ELF-1 (cell line): ENCODE measurements around the gene TGFB2.
A peak's percentile ranks its signal among the peaks of the same experiment; 100 is the strongest.
"Not testable (repeated sequence)": the region's sequence is repeated elsewhere in the genome, so short reads cannot be mapped to it uniquely, and the experiment has no call there.

Experiments used
- DNase-seq: peaks from one replicate; pipeline ENCODE4 v3.0.0-alpha.2; 2016; ENCODE audit warnings: low read depth, low spot score

TGFB2 gene

DNA sequence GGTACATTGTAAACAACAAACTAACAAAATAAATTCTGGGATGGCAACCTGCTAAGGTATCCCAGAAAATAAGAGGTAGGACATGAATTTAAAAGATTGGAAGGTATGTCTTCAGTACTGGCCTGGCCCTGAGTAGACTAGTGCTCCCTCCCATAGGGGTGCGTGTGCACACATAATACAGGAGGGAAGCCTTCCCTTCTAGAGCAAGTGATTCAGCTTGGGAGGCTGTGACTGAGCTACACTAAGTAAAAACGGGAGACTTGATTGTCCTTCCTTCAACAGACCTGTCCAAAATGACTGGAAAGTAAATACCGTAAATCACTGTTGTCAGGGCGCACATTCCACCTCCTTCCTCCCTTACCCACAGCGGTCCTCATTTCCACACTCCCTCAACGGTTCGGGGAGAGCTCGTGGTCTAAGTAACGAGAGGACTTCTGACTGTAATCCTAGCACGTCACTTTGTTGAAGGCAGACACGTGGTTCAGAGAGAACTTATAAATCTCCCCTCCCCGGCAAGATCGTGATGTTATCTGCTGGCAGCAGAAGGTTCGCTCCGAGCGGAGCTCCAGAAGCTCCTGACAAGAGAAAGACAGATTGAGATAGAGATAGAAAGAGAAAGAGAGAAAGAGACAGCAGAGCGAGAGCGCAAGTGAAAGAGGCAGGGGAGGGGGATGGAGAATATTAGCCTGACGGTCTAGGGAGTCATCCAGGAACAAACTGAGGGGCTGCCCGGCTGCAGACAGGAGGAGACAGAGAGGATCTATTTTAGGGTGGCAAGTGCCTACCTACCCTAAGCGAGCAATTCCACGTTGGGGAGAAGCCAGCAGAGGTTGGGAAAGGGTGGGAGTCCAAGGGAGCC, at the start of gene TGFB2:
TSS of gene TGFB2 (plus strand) at position 523 of the 859 bp plus-strand sequence. CDS start 1,366 bp downstream, outside the sequence.
- peak; percentile 64 for DNase-seq

DNA sequence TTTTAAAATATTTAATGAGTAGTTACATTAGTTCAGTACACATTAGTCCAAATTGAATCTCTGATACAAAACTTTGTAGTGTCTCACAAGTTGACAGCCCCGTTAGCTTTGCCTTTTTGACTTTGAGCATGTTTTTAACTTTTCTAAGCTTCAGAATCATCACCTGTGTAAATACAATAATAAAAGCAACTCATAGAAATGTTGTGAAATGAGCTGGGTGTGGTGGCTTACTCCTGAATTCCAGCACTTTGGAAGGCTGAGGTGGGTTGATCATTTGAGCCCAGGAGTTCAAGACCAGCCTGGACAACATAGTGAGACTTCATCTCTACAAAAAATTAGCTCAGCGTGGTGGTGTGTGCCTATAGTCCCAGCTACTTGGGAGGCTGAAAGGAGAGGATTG, 49.0 kb upstream of the TGFB2 start:
- no peak for DNase-seq

DNA sequence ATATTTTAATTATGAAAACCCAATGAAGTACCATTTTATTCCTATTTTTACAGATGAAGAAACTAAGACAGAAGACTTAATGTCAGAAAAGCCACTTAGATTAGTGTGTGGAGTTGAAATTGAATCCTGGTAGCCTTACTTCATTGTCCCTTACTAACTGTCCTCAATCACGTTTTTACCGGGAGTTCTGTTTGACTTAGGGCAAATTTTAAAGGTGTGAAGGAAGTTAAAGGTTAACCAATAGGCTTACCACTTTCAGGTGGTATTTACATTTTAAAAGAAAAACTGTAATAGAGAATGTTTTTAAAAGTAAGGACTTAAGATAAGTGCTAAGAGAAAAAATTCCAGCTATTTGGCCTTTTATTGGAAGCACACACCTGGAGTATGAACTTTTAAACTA, 47.7 kb upstream of the TGFB2 start:
- DNase-seq = no peak

DNA sequence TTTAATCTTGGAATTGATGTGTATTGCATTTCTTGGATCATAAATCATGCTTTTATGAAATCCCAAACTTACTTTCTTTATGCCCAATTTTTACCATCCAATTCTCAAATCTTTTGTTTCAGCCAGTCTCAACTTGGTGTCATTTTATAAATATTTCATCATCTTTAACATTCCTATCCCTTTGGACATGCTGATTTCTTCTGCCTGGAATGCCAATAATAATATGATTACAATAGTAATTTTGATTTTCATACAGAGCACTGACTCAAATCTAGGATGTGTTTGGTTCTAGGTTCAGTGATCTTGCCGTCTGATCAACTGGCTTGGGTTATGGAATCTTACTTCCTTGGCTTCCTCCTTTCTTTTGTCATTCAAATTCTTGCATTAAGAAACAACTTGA, 47.3 kb upstream of the TGFB2 start:
- DNase-seq = no peak

DNA sequence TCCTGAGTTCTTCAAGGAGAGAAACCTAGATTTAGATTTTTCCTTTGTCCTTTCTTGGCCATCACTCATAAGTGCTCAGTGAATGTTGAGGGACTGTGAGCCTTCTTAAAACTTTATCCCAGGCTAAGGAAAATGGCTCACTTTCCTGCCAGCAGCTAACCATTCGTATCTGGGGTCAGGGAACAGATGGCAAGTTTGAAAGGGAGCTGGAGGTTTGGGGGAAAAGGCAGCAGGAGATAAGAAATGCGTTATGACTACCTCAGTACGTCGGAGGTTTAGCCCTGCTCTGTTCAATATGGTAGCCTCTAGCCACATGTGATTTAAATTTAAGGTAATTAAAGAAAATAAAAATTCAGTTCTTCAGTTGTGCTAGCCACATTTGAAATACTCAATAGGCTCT, 46.7 kb upstream of the TGFB2 start:
- no peak for DNase-seq

DNA sequence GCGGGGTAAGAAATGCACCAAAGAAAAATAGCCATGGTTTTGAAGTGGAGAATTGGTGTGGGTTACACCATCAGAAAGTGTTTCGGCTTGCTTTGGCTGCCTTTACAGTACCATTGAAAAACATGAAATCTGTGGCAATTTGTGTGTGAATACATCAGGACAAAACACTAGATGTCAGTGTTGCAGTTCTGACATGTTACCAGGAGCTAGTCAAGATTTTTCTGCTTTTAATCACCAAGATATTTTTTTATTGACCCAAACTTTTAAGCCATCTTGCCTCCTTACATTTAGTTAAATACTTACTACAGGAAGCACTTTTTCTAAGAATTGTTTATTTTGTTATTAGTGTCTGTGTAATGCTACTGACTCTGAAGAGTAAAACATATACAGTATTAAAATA, 45.7 kb upstream of the TGFB2 start:
- DNase-seq = no peak

DNA sequence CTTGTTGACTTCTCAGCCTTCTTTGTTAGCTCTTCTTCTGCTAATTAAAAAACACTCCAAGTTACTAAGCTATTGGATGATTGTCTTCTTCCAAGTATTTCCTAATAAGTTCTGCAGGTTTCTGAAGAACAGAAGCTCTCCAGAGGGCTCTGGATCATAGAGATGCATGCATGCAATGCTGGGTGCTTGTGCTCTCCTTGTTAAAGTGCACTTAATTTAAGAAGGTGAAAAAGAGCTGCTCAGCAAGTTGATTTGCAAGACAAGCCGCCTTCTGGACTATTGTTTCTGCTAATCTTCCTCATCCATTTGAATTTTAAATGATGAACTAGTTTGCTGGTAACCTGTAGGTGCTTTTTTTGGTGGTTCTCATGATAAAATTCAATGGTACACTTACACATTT, 43.9 kb upstream of the TGFB2 start:
- no peak for DNase-seq

DNA sequence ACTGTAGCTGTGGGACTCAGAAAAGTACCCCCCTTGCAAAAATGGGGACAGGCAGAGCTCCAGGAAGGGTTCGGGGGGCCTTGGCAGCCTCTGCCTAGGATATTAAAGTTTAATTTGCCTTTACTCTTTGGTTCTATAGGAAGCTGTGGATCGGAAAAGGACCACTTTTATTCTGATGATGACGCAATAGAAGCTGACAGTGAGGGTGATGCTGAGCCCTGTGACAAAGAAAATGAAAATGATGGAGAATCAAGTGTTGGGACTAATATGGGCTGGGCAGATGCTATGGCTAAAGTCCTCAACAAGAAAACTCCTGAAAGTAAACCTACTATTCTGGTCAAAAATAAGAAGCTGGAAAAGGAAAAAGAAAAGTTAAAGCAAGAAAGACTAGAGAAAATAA, 43.0 kb upstream of the TGFB2 start:
- DNase-seq = no peak

DNA sequence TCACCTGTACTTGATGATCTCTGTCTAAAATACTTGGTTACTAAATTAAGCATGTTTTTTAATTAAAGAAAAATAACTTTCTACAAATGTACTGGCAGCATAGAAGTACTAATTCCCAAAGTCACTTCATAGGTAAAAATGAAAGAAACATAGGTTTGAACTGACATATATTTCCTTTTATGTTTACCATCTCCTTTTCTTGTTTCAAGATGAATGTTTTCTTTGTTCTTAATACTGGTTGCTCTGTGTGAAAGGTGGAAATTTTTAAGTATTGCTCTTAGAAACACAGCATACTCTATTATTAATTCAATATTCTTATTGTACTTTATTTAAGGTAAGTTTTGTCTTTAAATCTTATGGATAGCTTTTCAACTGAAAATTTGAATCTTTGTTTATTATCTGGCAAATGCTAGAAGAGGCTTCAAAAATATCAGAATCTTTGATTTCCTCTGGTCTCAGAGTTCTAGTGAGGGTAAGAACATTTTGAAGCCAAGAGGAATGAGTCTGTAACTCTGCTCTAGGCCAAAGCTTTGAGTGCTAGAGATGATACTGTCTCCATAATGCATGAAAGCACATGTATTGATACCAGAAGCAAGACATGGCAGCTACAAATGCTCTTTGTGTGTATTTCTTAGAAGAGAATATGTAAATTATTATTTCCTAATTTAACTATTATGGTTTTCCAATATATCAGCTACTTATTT, 41.8 kb upstream of the TGFB2 start:
- no peak for DNase-seq

DNA sequence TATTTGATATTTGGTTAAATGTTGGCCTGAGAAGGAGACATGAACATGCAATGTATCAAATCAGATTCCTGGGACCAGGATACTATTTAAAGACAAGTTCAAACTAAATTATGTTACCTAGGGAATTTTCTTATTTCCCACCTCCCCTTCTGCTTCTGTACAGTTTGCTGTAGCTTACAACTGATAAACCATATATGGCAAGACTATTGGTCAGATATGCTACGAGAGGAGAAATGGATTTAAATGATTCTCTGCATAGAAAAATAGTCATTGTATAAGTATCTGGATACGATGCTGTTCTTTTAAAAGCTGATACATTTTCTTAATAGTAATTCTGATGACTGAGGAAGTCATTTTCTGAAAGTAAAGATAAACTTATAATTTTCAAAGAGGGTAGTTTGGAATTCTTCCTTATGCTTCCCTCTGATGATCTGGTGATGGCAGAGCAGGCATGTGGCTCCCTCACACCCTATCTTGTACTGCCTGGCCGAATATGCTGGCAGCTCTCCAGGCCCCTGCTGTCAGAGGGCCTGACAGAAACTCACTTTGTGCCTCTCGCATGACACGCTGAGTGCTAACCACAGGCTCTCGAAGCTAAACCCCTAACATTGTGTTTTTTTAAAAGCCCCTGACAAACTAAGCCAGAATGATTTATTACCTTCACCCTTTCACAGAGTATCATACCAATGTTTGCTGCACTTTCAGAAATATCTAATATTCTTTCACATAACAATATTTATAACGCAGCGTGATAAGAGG, 40.7 kb upstream of the TGFB2 start:
- no peak for DNase-seq

DNA sequence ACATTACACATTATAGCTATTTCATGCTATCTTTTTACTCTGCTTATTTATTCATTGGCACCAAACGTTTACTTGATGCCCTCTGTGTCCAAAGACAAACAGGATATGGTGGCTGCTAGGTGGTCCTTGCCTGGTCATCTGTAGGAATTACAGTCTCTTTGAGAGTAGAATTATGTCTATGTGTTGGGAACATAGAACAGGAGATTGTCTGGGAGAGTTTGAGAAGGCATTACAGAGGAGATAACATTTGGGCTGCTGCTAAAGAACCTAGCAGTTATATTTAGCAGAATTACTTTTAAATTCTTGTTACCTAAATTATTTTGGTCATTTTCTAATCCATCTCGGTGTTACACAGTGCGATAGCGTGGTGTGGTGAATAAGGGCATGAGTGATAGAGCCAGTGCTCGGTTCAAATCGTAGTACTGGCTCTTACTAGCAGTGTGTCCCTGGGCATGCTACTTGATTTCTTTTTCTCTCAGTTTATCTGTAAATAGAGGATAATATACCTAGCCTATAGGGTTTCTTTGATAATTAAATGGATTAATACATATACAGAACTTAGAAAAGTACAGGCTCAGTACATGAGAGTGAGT, 39.6 kb upstream of the TGFB2 start:
- no peak for DNase-seq

DNA sequence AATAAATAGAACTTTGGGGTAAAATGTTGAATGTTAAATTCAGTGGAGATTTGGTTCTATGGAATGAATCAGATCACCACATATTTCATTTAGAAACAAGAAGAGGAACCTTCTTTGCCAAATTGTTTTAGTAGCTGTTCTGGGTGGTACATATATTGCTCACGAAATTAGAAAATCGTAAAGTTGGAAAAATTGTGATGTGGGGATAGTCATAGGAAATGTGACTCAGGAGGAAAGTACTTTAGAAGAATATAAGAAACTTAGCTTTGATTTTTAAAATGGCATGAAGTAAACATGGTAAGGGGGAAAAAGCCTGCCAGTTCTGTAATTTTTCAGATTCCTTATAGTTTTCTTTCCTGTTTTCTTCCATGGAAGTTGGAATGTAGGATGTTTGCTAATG, 32.6 kb upstream of the TGFB2 start:
- no peak for DNase-seq

DNA sequence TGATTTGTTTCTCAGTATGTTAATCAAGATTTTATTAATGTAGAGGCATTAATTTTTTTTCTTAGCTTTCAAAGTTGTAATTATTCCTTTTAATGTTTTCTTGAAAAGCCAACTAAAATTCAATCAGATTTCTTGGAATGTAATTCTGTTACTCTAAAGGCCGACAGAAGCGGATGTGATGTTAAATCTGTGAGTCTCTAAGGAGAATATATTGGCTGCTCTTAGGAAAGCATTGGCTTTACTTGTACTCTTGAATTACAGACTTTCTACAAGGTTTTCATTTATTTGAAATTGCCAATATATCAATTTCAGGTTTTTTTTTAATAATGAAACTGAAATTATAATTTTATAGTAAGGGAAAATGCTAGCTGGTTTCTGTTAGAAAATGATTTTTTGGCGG, 30.8 kb upstream of the TGFB2 start:
- no peak for DNase-seq

DNA sequence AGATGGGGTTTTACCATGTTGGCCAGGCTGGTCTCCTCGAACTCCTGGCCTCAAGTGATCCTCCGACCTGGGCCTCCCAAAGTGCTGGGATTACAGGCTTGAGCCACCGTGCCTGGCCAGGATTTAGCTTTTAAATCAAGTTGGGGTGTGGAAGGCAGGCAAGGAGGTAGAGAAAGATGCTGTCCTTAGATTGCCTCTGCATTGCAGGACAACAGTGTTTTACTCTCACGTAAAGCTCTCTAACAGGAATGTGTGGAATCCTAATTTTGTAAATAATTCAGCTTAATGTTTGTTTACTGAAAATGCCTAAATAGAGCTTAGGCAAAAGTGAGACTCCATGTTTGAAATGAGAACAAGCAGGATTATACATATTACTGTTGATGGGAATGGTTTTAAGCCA, 29.5 kb upstream of the TGFB2 start:
- DNase-seq = no peak

DNA sequence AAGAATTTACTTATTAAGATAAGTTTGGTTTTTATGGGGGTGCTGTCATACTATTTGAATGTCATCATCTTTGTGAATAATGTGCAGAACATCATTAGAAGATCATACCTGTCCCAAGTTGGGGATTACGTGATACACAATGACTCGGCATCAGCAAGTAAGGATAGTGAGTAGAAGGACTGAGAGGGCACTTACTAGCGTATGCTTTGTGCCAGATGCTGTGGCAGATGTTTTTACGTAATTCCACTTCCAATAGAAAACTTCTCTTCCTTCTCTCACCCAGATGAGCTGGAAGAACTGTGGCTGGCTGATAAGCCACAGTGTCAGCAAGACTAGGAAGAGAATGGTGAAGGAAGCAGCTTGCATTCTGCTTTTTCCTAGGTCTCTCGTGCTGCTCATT, 28.1 kb upstream of the TGFB2 start:
- no peak for DNase-seq

DNA sequence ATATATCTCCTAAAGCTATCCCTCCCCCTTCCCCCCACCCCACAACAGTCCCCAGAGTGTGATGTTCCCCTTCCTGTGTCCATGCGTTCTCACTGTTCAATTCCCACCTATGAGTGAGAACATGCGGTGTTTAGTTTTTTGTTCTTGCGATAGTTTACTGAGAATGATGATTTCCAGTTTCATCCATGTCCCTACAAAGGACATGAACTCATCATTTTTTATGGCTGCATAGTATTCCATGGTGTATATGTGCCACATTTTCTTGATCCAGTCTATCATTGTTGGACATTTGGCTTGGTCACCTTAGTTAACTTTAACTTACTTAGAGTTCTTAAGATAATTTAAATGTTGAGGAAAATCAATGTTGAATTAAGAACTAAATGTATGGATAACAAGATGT, 25.0 kb upstream of the TGFB2 start:
- DNase-seq = not testable (repeated sequence)

DNA sequence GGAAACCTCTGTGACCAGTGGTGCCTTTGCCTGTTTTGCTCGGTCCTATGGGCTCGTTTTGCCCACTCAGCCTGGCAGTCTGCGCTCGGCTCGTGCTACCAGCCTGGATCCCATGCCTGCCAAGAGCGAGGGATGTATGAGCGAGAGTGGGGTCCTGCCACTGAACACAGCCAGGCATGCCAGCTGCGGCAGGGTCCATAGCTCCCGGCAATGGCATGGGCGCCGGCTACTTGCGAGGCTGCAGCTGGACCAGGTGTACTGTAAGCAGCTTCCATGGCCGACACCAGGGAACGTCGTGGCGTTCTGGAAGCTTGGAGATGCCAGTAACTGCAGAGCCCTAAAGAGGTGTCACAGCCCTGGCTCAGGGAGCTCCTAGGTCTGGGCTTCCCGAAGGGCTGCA, 22.4 kb upstream of the TGFB2 start:
- DNase-seq = no peak

DNA sequence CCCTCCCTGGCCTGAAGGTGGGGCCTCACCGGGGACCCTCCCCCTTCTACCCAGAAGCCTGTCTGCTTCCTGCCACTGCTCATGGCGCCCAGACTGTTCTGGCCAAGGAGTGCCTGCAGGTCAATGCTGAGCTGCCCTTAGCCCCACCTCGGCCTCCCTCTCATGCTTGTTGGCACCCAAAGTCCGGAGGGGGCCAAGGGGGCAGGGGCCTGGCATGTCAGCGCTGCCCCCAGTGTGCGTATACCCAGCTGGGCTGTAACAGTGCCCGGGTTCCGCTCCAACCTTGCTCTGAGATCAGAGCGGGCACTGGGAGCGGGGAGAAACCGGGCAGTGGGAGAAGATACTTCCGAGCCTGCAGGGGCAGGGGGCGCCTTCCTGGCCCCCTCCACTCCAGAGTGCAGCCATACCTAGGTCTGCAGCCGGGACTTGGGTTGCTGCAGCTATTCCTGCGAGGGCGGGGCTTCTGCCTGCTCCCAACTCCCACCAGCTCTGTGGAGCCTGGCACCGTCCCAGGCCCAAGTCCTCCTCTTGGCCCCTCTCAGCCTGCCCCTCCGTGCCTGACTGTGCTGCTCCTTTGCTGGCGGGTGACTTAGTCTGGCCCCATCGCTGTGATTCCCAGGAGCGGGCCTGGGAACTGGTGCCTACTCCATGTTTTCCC, 21.4 kb upstream of the TGFB2 start:
- DNase-seq = no peak

DNA sequence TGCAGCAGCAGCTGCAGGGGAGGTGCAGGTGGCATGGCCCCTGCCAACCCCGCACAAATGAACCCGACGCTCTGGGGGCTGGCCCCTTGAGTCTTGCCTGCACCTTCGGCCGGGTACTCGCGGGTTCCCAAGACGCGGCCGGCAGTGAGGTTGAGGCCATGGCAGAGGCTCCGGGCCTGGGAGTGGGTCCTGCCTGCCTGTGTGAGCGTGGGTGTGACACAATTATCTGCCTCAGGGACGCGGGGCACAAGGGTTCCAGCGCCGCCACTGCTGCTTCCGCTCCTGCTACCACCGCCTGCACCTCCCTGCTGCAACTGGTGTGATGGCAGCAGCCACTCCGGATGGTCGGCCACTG, 20.9 kb upstream of the TGFB2 start:
- DNase-seq = no peak

DNA sequence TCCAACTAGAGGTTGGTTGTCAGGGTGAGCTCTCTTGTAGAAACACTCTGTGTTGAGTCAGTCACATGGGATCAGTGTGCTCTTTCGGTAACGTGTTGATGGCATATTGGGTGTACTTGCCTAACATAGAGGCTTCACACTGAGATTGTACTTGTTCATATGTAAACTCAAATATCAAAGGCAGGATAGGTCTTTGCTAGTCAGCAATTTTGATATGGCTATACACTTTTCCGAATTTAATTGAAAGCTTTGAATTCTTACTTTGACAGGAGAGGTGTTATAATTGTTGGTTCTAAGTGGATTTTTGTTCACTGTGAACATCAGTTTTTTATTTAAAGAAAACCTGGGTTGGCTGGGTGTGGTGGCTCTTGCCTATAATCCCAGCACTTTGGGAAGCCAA, 16.4 kb upstream of the TGFB2 start:
- no peak for DNase-seq

DNA sequence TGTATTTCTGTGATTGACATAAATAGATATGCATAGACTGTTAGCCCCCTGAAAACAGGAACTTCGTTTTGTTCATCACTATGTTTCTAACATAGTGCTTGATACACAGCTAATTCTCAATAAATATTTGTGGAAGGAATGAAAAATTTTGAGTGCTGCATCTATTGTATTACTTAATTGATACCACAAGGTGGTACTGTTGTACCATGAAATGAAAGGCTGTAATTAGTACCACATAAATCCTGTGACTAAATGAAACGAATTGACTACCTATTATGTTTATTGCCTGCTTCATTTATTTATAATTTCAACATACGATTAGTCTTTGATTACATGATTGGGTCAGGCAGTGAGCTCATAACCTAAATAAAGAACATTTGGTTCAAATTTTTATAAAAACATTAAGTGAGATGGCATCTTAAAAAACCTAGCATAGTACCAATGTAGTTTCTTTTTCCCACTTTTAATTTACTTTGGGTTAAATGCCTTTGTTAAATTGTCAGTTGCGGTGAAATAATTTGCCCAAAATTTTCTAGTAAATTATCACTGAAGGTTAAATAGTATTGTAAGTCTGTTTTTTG, 15.0 kb upstream of the TGFB2 start:
- no peak for DNase-seq
